GM12878 (cell line): ENCODE results near the gene NHLRC4. TPM values are rescaled to one million over a fixed set of nuclear protein-coding genes. Genes with fewer than 3 reads are reported as not detected.
A peak's percentile ranks its signal among the peaks of the same experiment; 100 is the strongest.

ENCODE experiments used
- ATAC-seq: fragments of 200-7000 bp; cut with Tn5 transposase; 3 replicates; pipeline ENCODE4 v1.9.1; 2020; ENCODE audit warnings: mild to moderate bottlenecking, moderate library complexity
- BruUV-seq: library from RNA; stranded (reverse); fragments of 400-500 nt; replicated peaks from 2 replicates; lab custom pipeline; 2021; lab: Mats Ljungman, UMichigan
- CTCF ChIA-PET: fragments of 300-600 bp; sonication (Branson Sonifier 250); formaldehyde crosslinking; extraction: SDS; loops from one replicate; lab custom pipeline; 2021; ENCODE audit warnings: inconsistent platforms; lab: Yijun Ruan, JAX
- POLR2A ChIA-PET: fragments of 350-600 bp; formaldehyde crosslinking; extraction: SDS; loops from one replicate; lab custom pipeline; 2021; ENCODE audit warnings: inconsistent platforms; lab: Charles Lee
- RAD21 ChIA-PET: fragments of 300-600 bp; sonication (Branson Sonifier 250); formaldehyde crosslinking; loops from one replicate; lab custom pipeline; 2023; ENCODE audit warnings: antibody characterized with exemption; ENCODE audit not compliant: unreplicated experiment; lab: Charles Lee
- SMC1A ChIA-PET: fragments of 300-600 bp; sonication (Branson Sonifier 250); formaldehyde crosslinking; loops from one replicate; lab custom pipeline; 2023; ENCODE audit not compliant: unreplicated experiment, uncharacterized antibody; lab: Charles Lee
- DNase-seq: peaks from one replicate; pipeline ENCODE4 v3.0.0-alpha.2; 2011; ENCODE audit warnings: low read depth, low spot score
- FAIRE-seq: peaks from 3 replicates; lab custom pipeline; 2011; peaks lifted over from hg19 to GRCh38; lab: Jason Lieb, UNC
- H2AFZ ChIP-seq: 2 replicates; pipeline ENCODE4 v1.6.0; 2011; ENCODE audit warnings: low read depth, low read length, control low read depth; ENCODE audit not compliant: control insufficient read depth
- H3K27ac ChIP-seq: 2 replicates; pipeline ENCODE4 v1.5.1; 2011; ENCODE audit warnings: control low read depth; ENCODE audit not compliant: control insufficient read depth, insufficient read depth
- H3K27me3 ChIP-seq, 2 experiments: replicated peaks in 1 of 2; 2 replicates each; pipeline versions ENCODE4 v1.6.0 to v1.6.1; 2011; ENCODE audit warnings: low read length in 1 of 2; ENCODE audit not compliant: control insufficient read depth in 2 of 2, insufficient read depth in 2 of 2
- H3K36me3 ChIP-seq, 2 experiments: 2 replicates each; pipeline ENCODE4 v1.5.1; 2011; ENCODE audit warnings: low read length in 1 of 2; ENCODE audit not compliant: control insufficient read depth in 2 of 2, insufficient read depth in 2 of 2
- H3K4me1 ChIP-seq: 2 replicates; pipeline ENCODE4 v1.6.1; 2011; ENCODE audit warnings: mild to moderate bottlenecking, low read length, moderate library complexity, mixed read lengths; ENCODE audit not compliant: control insufficient read depth, insufficient read depth
- H3K4me2 ChIP-seq: 2 replicates; pipeline ENCODE4 v1.6.0; 2011; ENCODE audit warnings: control low read depth; ENCODE audit not compliant: control insufficient read depth, insufficient read depth
- H3K4me3 ChIP-seq: fragments of 200-600 bp; sonication (generic); 2 replicates; pipeline ENCODE4 v1.5.1; 2016
- H3K79me2 ChIP-seq: 2 replicates; pipeline ENCODE4 v1.6.0; 2011; ENCODE audit warnings: low read length; ENCODE audit not compliant: control insufficient read depth, insufficient read depth
- H3K9ac ChIP-seq: 2 replicates; pipeline ENCODE4 v1.8.0; 2011; ENCODE audit warnings: low read length, control low read depth, mixed read lengths; ENCODE audit not compliant: control insufficient read depth, insufficient read depth
- H3K9me3 ChIP-seq: replicated peaks from 3 replicates; pipeline ENCODE4 v1.5.1; 2011; ENCODE audit warnings: mild to moderate bottlenecking, low read length; ENCODE audit not compliant: control insufficient read depth, insufficient read depth
- H4K20me1 ChIP-seq: 2 replicates; pipeline ENCODE4 v1.6.0; 2011; ENCODE audit not compliant: control insufficient read depth, insufficient read depth
- BHLHE40 ChIP-seq, 2 experiments: fragments of 450-650 bp in 1 of 2; IDR thresholded peaks; 2 replicates each; pipeline ENCODE4 v1.6.1; 2011 to 2017; ENCODE audit warnings: low read depth in 2 of 2, borderline replicate concordance in 1 of 2, improper control_type of control experiment in 1 of 2, low read length in 1 of 2, mild to moderate bottlenecking in 1 of 2
- JUND ChIP-seq: IDR thresholded peaks from 2 replicates; pipeline ENCODE4 v1.6.1; 2012; ENCODE audit warnings: low read depth, mild to moderate bottlenecking, low read length, improper control_type of control experiment, moderate library complexity
- LARP7 ChIP-seq: fragments of 450-650 bp; IDR thresholded peaks from 2 replicates; pipeline ENCODE4 v1.6.1; 2017; ENCODE audit warnings: mild to moderate bottlenecking
- POLR2A ChIP-seq: IDR thresholded peaks from 2 replicates; pipeline ENCODE4 v1.6.1; 2011; ENCODE audit warnings: low read depth, mild to moderate bottlenecking, low read length
- POU2F2 ChIP-seq: IDR thresholded peaks from 3 replicates; pipeline ENCODE4 v1.6.1; 2011; ENCODE audit warnings: low read depth, mild to moderate bottlenecking, low read length, borderline replicate concordance
- RAD21 ChIP-seq: IDR thresholded peaks from 2 replicates; pipeline ENCODE4 v1.6.1; 2011; ENCODE audit warnings: mild to moderate bottlenecking, low read depth, low read length, moderate library complexity; ENCODE audit not compliant: insufficient read depth
- RAD51 ChIP-seq: fragments of 450-650 bp; IDR thresholded peaks from 2 replicates; pipeline ENCODE4 v1.6.1; 2016; ENCODE audit warnings: moderate library complexity, mild to moderate bottlenecking, inconsistent platforms
- SMC3 ChIP-seq: IDR thresholded peaks from 2 replicates; pipeline ENCODE4 v1.6.1; 2011; ENCODE audit warnings: low read length, improper control_type of control experiment, borderline replicate concordance
- YY1 ChIP-seq: IDR thresholded peaks from 2 replicates; pipeline ENCODE4 v1.6.1; 2011; ENCODE audit warnings: low read depth, mild to moderate bottlenecking, low read length
- WGBS: methylation state at CpG from one replicate; pipeline ENCODE4 v1.1.6; 2016; ENCODE audit warnings: low lambda C conversion rate; ENCODE audit not compliant: insufficient replicate concordance, insufficient coverage; ENCODE audit errors: missing lambda C conversion rate; 5-methylcytosine and 5-hydroxymethylcytosine counted together
- in situ Hi-C: fragments of 300-500 bp; cut with MboI; formaldehyde crosslinking; loops from 9 replicates; pipeline ENCODE4 v1.14.3; 2018; ENCODE audit warnings: mixed read lengths
- intact Hi-C: fragments of 100-400 bp; cut with micrococcal nuclease; formaldehyde crosslinking; loops from one replicate; pipeline ENCODE4 v1.14.2; 2022; ENCODE audit not compliant: unreplicated experiment
- polyA plus RNA-seq, 11 experiments: library from polyadenylated mRNA; depleted of rRNA in 4 of 11; unstranded in 6 of 11; stranded (reverse) in 5 of 11; fragments of >200 nt; fragmentation: Nextera tagmentation in 4 of 11; fragmentation: Illumina TruSeq in 1 of 11; extraction: Ambion mirVana in 4 of 11; extraction: Trizol in 1 of 11; gene quantifications; 1 replicate in 1 of 11; 2 replicates in 10 of 11; pipeline versions ENCODE4 v1.2.1 to v1.2.3, GENCODE V29; 2011 to 2016; ENCODE audit warnings: inconsistent platforms in 2 of 11, missing spikeins in 2 of 11, low read depth in 1 of 11
- total RNA-seq, 4 experiments: library from RNA; depleted of rRNA in 3 of 4; stranded (reverse); fragments of >200 nt in 3 of 4; fragmentation: Illumina TruSeq in 1 of 4; extraction: Trizol in 1 of 4; gene quantifications; 2 replicates each; pipeline versions ENCODE4 v1.2.1 to v1.2.3, GENCODE V29; 2013 to 2021
- TF ChIP-seq, protein P1 (sequence below), 3 experiments: IDR thresholded peaks in 2 of 3; conservative IDR thresholded peaks in 1 of 3; 2 replicates each; pipeline ENCODE4 v1.5.1; 2011; ENCODE audit warnings: low read depth in 3 of 3, low read length in 3 of 3, mild to moderate bottlenecking in 3 of 3, control low read depth in 2 of 3, moderate library complexity in 2 of 3, inconsistent platforms in 1 of 3, mixed read lengths in 1 of 3; ENCODE audit not compliant: control insufficient read depth in 2 of 3, insufficient read depth in 1 of 3; ENCODE audit errors: extremely low read depth in 1 of 3

NHLRC4 gene
- total and polyA plus RNA-seq, 10 of the 15 experiments (the other 5 are each of a cell fraction or from before 2014, with no cell fraction given): 0.07 to 1.1 (median 0.57) TPM; not detected in 3

DNA sequence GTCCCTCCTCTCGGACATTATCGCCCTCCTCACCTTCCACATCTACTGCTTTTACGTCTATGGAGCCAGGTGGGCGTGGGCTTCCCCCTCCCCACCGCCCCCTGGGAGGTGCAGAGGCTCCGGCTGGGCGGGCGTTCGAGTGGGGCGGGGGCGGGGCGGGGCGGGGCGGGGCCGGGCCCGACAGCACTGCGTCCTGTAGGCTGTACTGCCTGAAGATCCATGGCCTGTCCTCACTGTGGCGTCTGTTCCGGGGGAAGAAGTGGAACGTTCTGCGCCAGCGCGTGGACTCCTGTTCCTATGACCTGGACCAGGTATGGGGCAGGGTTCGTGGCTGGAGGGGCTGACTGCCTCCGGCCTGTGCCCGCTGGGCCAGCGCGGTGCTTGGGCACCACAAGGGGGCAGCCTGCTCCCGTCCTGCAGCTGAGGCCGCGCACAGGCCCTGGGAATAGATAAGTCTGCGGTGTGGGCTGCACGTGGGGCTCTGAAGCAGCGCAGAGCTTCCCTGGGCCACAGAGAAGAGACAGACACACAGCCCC, 12.1 kb downstream of the NHLRC4 start:
- H3K27me3 ChIP-seq: no peaks in the 10 kb centered on the region
- H3K4me1 ChIP-seq: no peaks in the 10 kb centered on the region
- intact Hi-C loops: loop anchor here (1.0 kb wide), 1 partner anchor 81 kb away; no protein-coding TSS in a partner anchor
- SMC1A ChIA-PET: no interaction called here
- no peaks in the 10 kb centered on the region for H3K9me3 ChIP-seq
- DNase-seq: no peak
- ATAC-seq: peak; percentile 97
- RAD21 ChIA-PET: no interaction called here
- H3K36me3 ChIP-seq: no peaks in the 10 kb centered on the region; a peak in 2 of 4 replicates
- TF ChIP-seq JUND: no peak
- no peak for TF ChIP-seq LARP7
- 0 out of 2 replicates have a peak, but pooled peaks have one; percentile 28 for TF ChIP-seq POLR2A
- TF ChIP-seq BHLHE40 (IDR thresholded peaks at IDR 0.05; ENCODE audit: borderline replicate concordance in 1 of 2, low read depth in 2 of 2, low read length in 1 of 2): peak; percentile 64 to 90; a peak in 3 of 4 replicates
- no peak for TF ChIP-seq RAD51
- peak; percentile 63 for TF ChIP-seq RAD21
- TF ChIP-seq POU2F2: 0 out of 3 replicates have a peak, but pooled peaks have one; percentile 20
- TF ChIP-seq, protein P1, sequence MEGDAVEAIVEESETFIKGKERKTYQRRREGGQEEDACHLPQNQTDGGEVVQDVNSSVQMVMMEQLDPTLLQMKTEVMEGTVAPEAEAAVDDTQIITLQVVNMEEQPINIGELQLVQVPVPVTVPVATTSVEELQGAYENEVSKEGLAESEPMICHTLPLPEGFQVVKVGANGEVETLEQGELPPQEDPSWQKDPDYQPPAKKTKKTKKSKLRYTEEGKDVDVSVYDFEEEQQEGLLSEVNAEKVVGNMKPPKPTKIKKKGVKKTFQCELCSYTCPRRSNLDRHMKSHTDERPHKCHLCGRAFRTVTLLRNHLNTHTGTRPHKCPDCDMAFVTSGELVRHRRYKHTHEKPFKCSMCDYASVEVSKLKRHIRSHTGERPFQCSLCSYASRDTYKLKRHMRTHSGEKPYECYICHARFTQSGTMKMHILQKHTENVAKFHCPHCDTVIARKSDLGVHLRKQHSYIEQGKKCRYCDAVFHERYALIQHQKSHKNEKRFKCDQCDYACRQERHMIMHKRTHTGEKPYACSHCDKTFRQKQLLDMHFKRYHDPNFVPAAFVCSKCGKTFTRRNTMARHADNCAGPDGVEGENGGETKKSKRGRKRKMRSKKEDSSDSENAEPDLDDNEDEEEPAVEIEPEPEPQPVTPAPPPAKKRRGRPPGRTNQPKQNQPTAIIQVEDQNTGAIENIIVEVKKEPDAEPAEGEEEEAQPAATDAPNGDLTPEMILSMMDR (IDR thresholded peaks at IDR 0.05 in 2 of 3, conservative IDR thresholded peaks at IDR 0.05 in 1 of 3; ENCODE audit: control insufficient read depth in 2 of 3, extremely low read depth in 1 of 3, insufficient read depth in 1 of 3, low read depth in 3 of 3, low read length in 3 of 3): peak; percentile 68 to 95 (median 88)
- peak; percentile 52 for TF ChIP-seq SMC3
- TF ChIP-seq YY1: 0 out of 2 replicates have a peak, but pooled peaks have one; percentile 45
- BruUV-seq: no TSS peak
- CTCF ChIA-PET: interaction anchor here (1.1 kb wide), 1 partner anchor 9 kb away, joined by 5 read pairs; no protein-coding TSS in a partner anchor
- no peak overlapping the region for H3K27ac ChIP-seq
- FAIRE-seq: no peak
- H3K9ac ChIP-seq: no peak overlapping the region
- in situ Hi-C loops: no loop called here
- H4K20me1 ChIP-seq: no peaks in the 10 kb centered on the region
- no peak overlapping the region for H3K4me2 ChIP-seq
- H3K4me3 ChIP-seq: no peak overlapping the region
- 25% methylated on average over 33 of the region's 34 CpGs for WGBS
- POLR2A ChIA-PET: no interaction called here
- no peaks in the 10 kb centered on the region for H3K79me2 ChIP-seq
- no peak overlapping the region for H2AFZ ChIP-seq
